ENCODE measurements around the gene SLC9C2.
"Not testable (repeated sequence)": the region's sequence is repeated elsewhere in the genome, so short reads cannot be mapped to it uniquely, and the experiment has no call there.

SLC9C2 gene

GRCh38 chr1:173529106-173529505 lies 73.8 kb downstream of the SLC9C2 start:
- no peak for DNase-seq (ENCODE audit: low read depth in 1 of 2, low spot score in 1 of 2)

- DNase-seq (ENCODE audit: low read depth in 1 of 2, low spot score in 1 of 2) = no peak
Measured at GRCh38 chr1:173527151-173527826, 75.6 kb downstream of the SLC9C2 start.

GRCh38 chr1:173525926-173526325 lies 76.9 kb downstream of the SLC9C2 start:
- no peak for DNase-seq (ENCODE audit: low read depth in 1 of 2, low spot score in 1 of 2)

- no peak for DNase-seq (ENCODE audit: low read depth in 1 of 2, low spot score in 1 of 2)
Measured at GRCh38 chr1:173523329-173523728, 79.5 kb downstream of the SLC9C2 start.

- DNase-seq (ENCODE audit: low read depth in 1 of 2, low spot score in 1 of 2) = no peak
Measured at GRCh38 chr1:173520799-173521198, 82.1 kb downstream of the SLC9C2 start.

- DNase-seq (ENCODE audit: low read depth in 1 of 2, low spot score in 1 of 2) = not testable (repeated sequence)
Measured at GRCh38 chr1:173514503-173514902, 88.4 kb downstream of the SLC9C2 start.

GRCh38 chr1:173509797-173510196 lies 93.1 kb downstream of the SLC9C2 start:
- DNase-seq (ENCODE audit: low read depth in 1 of 2, low spot score in 1 of 2) = no peak

GRCh38 chr1:173508541-173508940 lies 94.3 kb downstream of the SLC9C2 start:
- DNase-seq (ENCODE audit: low read depth in 1 of 2, low spot score in 1 of 2) = no peak

- DNase-seq (ENCODE audit: low read depth in 1 of 2, low spot score in 1 of 2) = no peak
Measured at GRCh38 chr1:173507847-173508209, 95.0 kb downstream of the SLC9C2 start.

GRCh38 chr1:173507205-173507846 lies 95.5 kb downstream of the SLC9C2 start:
- DNase-seq (ENCODE audit: low read depth in 1 of 2, low spot score in 1 of 2) = no peak

GRCh38 chr1:173506437-173506836 lies 96.4 kb downstream of the SLC9C2 start:
- no peak for DNase-seq (ENCODE audit: low read depth in 1 of 2, low spot score in 1 of 2)

- DNase-seq (ENCODE audit: low read depth in 1 of 2, low spot score in 1 of 2) = no peak
Measured at GRCh38 chr1:173505391-173505790, 97.5 kb downstream of the SLC9C2 start.

GRCh38 chr1:173504268-173504667 lies 98.6 kb downstream of the SLC9C2 start:
- no peak for DNase-seq (ENCODE audit: low read depth in 1 of 2, low spot score in 1 of 2)

- DNase-seq (ENCODE audit: low read depth in 1 of 2, low spot score in 1 of 2) = no peak
Measured at GRCh38 chr1:173503391-173503790, 99.5 kb downstream of the SLC9C2 start.

- no peak for DNase-seq (ENCODE audit: low read depth in 1 of 2, low spot score in 1 of 2)
Measured at GRCh38 chr1:173502104-173502503, 100.8 kb downstream of the SLC9C2 start.

GRCh38 chr1:173499729-173500128 lies 103.1 kb downstream of the SLC9C2 start:
- DNase-seq (ENCODE audit: low read depth in 1 of 2, low spot score in 1 of 2) = no peak

GRCh38 chr1:173496757-173497320 lies 106.0 kb downstream of the SLC9C2 start:
- no peak for DNase-seq (ENCODE audit: low read depth in 1 of 2, low spot score in 1 of 2)

- DNase-seq (ENCODE audit: low read depth in 1 of 2, low spot score in 1 of 2) = no peak
Measured at GRCh38 chr1:173495609-173496267, 107.1 kb downstream of the SLC9C2 start.

- not testable (repeated sequence) for DNase-seq (ENCODE audit: low read depth in 1 of 2, low spot score in 1 of 2)
Measured at GRCh38 chr1:173493125-173493524, 109.7 kb downstream of the SLC9C2 start.

- DNase-seq (ENCODE audit: low read depth in 1 of 2, low spot score in 1 of 2) = no peak
Measured at GRCh38 chr1:173491508-173491907, 111.4 kb downstream of the SLC9C2 start.

- DNase-seq (ENCODE audit: low read depth in 1 of 2, low spot score in 1 of 2) = no peak
Measured at GRCh38 chr1:173489929-173490328, 112.9 kb downstream of the SLC9C2 start.

GRCh38 chr1:173489149-173489600 lies 113.7 kb downstream of the SLC9C2 start:
- no peak for DNase-seq (ENCODE audit: low read depth in 1 of 2, low spot score in 1 of 2)
